OCI-LY1 (cell line): ENCODE data around the gene FOXJ3.
A peak's percentile ranks its signal among the peaks of the same experiment; 100 is the strongest.

Source experiments
- H2AFZ ChIP-seq: fragments of 200-600 bp; sonication (generic), shearing (Covaris generic); 2 replicates; pipeline ENCODE4 v1.6.0; 2014; ENCODE audit warnings: antibody characterized with exemption, mild to moderate bottlenecking, low read length
- H3F3A ChIP-seq: fragments of 200-600 bp; sonication (generic), shearing (Covaris generic); 2 replicates; pipeline ENCODE4 v1.6.0; 2014; ENCODE audit warnings: mild to moderate bottlenecking, antibody characterized with exemption, low read length, moderate library complexity; ENCODE audit not compliant: insufficient read depth
- H3K27ac ChIP-seq: fragments of 200-600 bp; sonication (generic); 2 replicates; pipeline ENCODE4 v1.5.1; 2014; ENCODE audit warnings: low read length, mixed run types, mild to moderate bottlenecking, low read depth; ENCODE audit not compliant: poor library complexity, severe bottlenecking
- H3K27me3 ChIP-seq: fragments of 200-600 bp; sonication (generic); 2 replicates; pipeline ENCODE4 v1.6.0; 2014; ENCODE audit warnings: antibody characterized with exemption, mild to moderate bottlenecking, low read length, moderate library complexity; ENCODE audit not compliant: insufficient read depth
- H3K36me3 ChIP-seq: fragments of 200-600 bp; sonication (generic); 2 replicates; pipeline ENCODE4 v1.6.1; 2014; ENCODE audit warnings: mild to moderate bottlenecking, antibody characterized with exemption, low read length, moderate library complexity, mixed read lengths; ENCODE audit not compliant: insufficient read depth
- H3K4me1 ChIP-seq: fragments of 200-600 bp; sonication (generic); 2 replicates; pipeline ENCODE4 v1.5.1; 2014; ENCODE audit warnings: mild to moderate bottlenecking, low read length, moderate library complexity; ENCODE audit not compliant: insufficient read depth, severe bottlenecking
- H3K4me2 ChIP-seq: fragments of 200-600 bp; sonication (generic), shearing (Covaris generic); 2 replicates; pipeline ENCODE4 v1.6.1; 2014; ENCODE audit warnings: low read length
- H3K4me3 ChIP-seq: fragments of 200-600 bp; sonication (generic); 2 replicates; pipeline ENCODE4 v1.5.1; 2014; ENCODE audit warnings: low read length, low read depth, mild to moderate bottlenecking, mixed read lengths; ENCODE audit not compliant: poor library complexity, severe bottlenecking
- H3K79me2 ChIP-seq: fragments of 200-600 bp; shearing (Covaris generic); 2 replicates; pipeline ENCODE4 v1.6.1; 2016; ENCODE audit warnings: mixed run types, low read length, mixed read lengths; ENCODE audit not compliant: insufficient read depth
- H3K9ac ChIP-seq: fragments of 200-600 bp; sonication (generic), shearing (Covaris generic); 2 replicates; pipeline ENCODE4 v1.6.1; 2014; ENCODE audit warnings: mild to moderate bottlenecking, low read length, mixed read lengths
- H3K9me2 ChIP-seq: fragments of 200-600 bp; sonication (generic), shearing (Covaris generic); 2 replicates; pipeline ENCODE4 v1.6.1; 2014; ENCODE audit warnings: low read depth, mild to moderate bottlenecking, low read length, mixed read lengths
- H3K9me3 ChIP-seq: fragments of 200-600 bp; shearing (Covaris generic); 2 replicates; pipeline ENCODE4 v1.6.1; 2014; ENCODE audit warnings: low read length, mixed read lengths
- H4K20me1 ChIP-seq: fragments of 200-600 bp; sonication (generic), shearing (Covaris generic); 2 replicates; pipeline ENCODE4 v1.6.0; 2016; ENCODE audit warnings: mild to moderate bottlenecking, low read length; ENCODE audit not compliant: insufficient read depth
- CTCF ChIP-seq: fragments of 200-600 bp; sonication (generic), shearing (Covaris generic); IDR thresholded peaks from 2 replicates; pipeline ENCODE4 v1.5.1; 2017; ENCODE audit warnings: mild to moderate bottlenecking, antibody characterized with exemption, low read length, moderate library complexity, mixed read lengths
- EZH2 ChIP-seq: fragments of 200-600 bp; sonication (generic), shearing (Covaris generic); IDR thresholded peaks from 2 replicates; pipeline ENCODE4 v1.8.0; 2017; ENCODE audit warnings: borderline replicate concordance, mixed run types, mild to moderate bottlenecking, antibody characterized with exemption, low read length, moderate library complexity, mixed read lengths

Gene FOXJ3

GRCh38 chr1:42321731-42322130, 13.3 kb downstream of the FOXJ3 start:
- H3K4me2 ChIP-seq = no peak overlapping the region
- no peaks in the 10 kb centered on the region for H3K27me3 ChIP-seq
- H3K27ac ChIP-seq = no peak overlapping the region
- H3K4me3 ChIP-seq = no peak overlapping the region
- H4K20me1 ChIP-seq = no peaks in the 10 kb centered on the region
- H3K4me1 ChIP-seq = peaks cover 16% of the 10 kb centered on the region
- no peaks in the 10 kb centered on the region for H3K9me2 ChIP-seq
- no peaks in the 10 kb centered on the region for H3F3A ChIP-seq
- TF ChIP-seq CTCF = no peak
- TF ChIP-seq EZH2 = no peak
- no peak overlapping the region for H2AFZ ChIP-seq
- H3K79me2 ChIP-seq = peaks cover 96% of the 10 kb centered on the region
- H3K36me3 ChIP-seq = peaks cover 8% of the 10 kb centered on the region
- H3K9me3 ChIP-seq = no peaks in the 10 kb centered on the region
- H3K9ac ChIP-seq = no peak overlapping the region

DNA sequence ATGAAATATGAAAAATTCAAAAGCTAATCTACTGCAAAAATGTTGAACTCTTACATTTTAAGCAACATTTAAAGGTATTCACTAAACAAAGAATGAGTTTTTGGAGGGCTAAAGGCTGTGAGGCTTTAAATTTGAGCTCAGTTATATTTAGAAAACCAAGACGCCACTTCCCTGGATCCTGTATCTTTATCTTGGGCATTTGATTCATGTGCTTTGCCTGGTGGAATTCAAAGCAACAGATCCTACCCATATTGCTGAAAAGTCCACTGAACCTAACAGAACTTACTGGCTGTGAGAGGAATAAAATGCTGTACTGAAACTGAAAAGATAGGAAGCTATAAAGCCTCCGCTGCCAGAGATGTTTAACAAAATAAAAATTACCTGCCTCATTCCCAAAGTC, 14.3 kb downstream of the FOXJ3 start:
- H3K27me3 ChIP-seq = no peaks in the 10 kb centered on the region
- no peak overlapping the region for H3K9ac ChIP-seq

GRCh38 chr1:42319871-42320484, 15.1 kb downstream of the FOXJ3 start:
- Histone ChIP-seq H3K4me2 (peak overlapping the region; percentile 14; the same call in 1 of the 2 replicates), H3K27ac (no peak overlapping the region), H3K4me1 (peaks cover 16% of the 10 kb centered on the region), H3F3A (no peaks in the 10 kb centered on the region), H3K79me2 (peaks cover 95% of the 10 kb centered on the region), H3K4me3 (no peak overlapping the region), H2AFZ (no peak overlapping the region), H3K36me3 (peaks cover 8% of the 10 kb centered on the region), H3K9me3 (no peaks in the 10 kb centered on the region), H3K9me2 (no peaks in the 10 kb centered on the region), H4K20me1 (no peaks in the 10 kb centered on the region), H3K27me3 (no peaks in the 10 kb centered on the region), H3K9ac (no peak overlapping the region)
- no peak for TF ChIP-seq EZH2
- no peak for TF ChIP-seq CTCF

More for the DNA sequence above, 14.3 kb downstream of the FOXJ3 start:
- Histone ChIP-seq H3K9me2 (no peaks in the 10 kb centered on the region), H3F3A (no peaks in the 10 kb centered on the region), H3K79me2 (peaks cover 95% of the 10 kb centered on the region), H2AFZ (no peak overlapping the region), H3K36me3 (peaks cover 8% of the 10 kb centered on the region), H3K27ac (no peak overlapping the region), H4K20me1 (no peaks in the 10 kb centered on the region), H3K4me2 (no peak overlapping the region), H3K4me1 (peaks cover 16% of the 10 kb centered on the region), H3K4me3 (no peak overlapping the region), H3K9me3 (no peaks in the 10 kb centered on the region)
- TF ChIP-seq CTCF (no peak), EZH2 (no peak)
